Inferior parietal cortex (tissue), 1 donor: ENCODE results near the gene TWIST1.

Experiments used
- DNase-seq: peaks from one replicate; pipeline ENCODE4 v3.0.0-alpha.2; 2016; ENCODE audit errors: extremely low spot score

The TWIST1 gene

GRCh38 chr7:19113855-19114550 lies 3.4 kb downstream of the TWIST1 start:
- no peak for DNase-seq

- DNase-seq, result no peak
Measured at GRCh38 chr7:19113002-19113350, 4.5 kb downstream of the TWIST1 start.

- no peak for DNase-seq
Measured at GRCh38 chr7:19112274-19113001, 5.0 kb downstream of the TWIST1 start.

- DNase-seq, result no peak
Measured at GRCh38 chr7:19111474-19112273, 5.8 kb downstream of the TWIST1 start.

- DNase-seq, result no peak
Measured at GRCh38 chr7:19110776-19111175, 6.7 kb downstream of the TWIST1 start.

- no peak for DNase-seq
Measured at GRCh38 chr7:19110026-19110730, 7.3 kb downstream of the TWIST1 start.

- DNase-seq, result no peak
Measured at GRCh38 chr7:19109000-19109946, 8.2 kb downstream of the TWIST1 start.

- no peak for DNase-seq
Measured at GRCh38 chr7:19107356-19108146, 9.9 kb downstream of the TWIST1 start.

- DNase-seq, result no peak
Measured at GRCh38 chr7:19107081-19107355, 10.4 kb downstream of the TWIST1 start.

GRCh38 chr7:19106241-19107080 lies 11.0 kb downstream of the TWIST1 start:
- DNase-seq, result no peak

- DNase-seq, result no peak
Measured at GRCh38 chr7:19105546-19105945, 11.9 kb downstream of the TWIST1 start.

- DNase-seq, result no peak
Measured at GRCh38 chr7:19104811-19105210, 12.6 kb downstream of the TWIST1 start.

- no peak for DNase-seq
Measured at GRCh38 chr7:19102884-19103283, 14.6 kb downstream of the TWIST1 start.

GRCh38 chr7:19101909-19102308 lies 15.5 kb downstream of the TWIST1 start:
- no peak for DNase-seq

- no peak for DNase-seq
Measured at GRCh38 chr7:19101472-19101871, 16.0 kb downstream of the TWIST1 start.

- DNase-seq, result no peak
Measured at GRCh38 chr7:19099924-19100323, 17.5 kb downstream of the TWIST1 start.

GRCh38 chr7:19099194-19099593 lies 18.2 kb downstream of the TWIST1 start:
- no peak for DNase-seq

- DNase-seq, result no peak
Measured at GRCh38 chr7:19098510-19098909, 18.9 kb downstream of the TWIST1 start.
